Chondrocyte (in vitro differentiated cells): ENCODE results near the gene UBL7. TPM values are rescaled to one million over a fixed set of nuclear protein-coding genes. Genes with fewer than 3 reads are reported as not detected.

ENCODE experiments used
- DNase-seq: peaks from one replicate; pipeline ENCODE4 v3.0.0; 2021; ENCODE audit warnings: mixed read lengths, low spot score
- H3K27ac Mint-ChIP-seq: one replicate; pipeline ENCODE4 v1.8.0; 2021; ENCODE audit warnings: mild to moderate bottlenecking, moderate library complexity, mixed read lengths; ENCODE audit not compliant: unreplicated experiment
- H3K27me3 Mint-ChIP-seq: 2 replicates; pipeline ENCODE4 v1.8.0; 2021; ENCODE audit warnings: low read depth, mixed read lengths
- H3K36me3 Mint-ChIP-seq: 2 replicates; pipeline ENCODE4 v1.8.0; 2021; ENCODE audit warnings: low read depth, mixed read lengths
- H3K4me1 Mint-ChIP-seq: 2 replicates; pipeline ENCODE4 v1.8.0; 2021; ENCODE audit warnings: low read depth, mild to moderate bottlenecking, mixed read lengths
- H3K4me3 Mint-ChIP-seq: one replicate; pipeline ENCODE4 v1.8.0; 2021; ENCODE audit warnings: mild to moderate bottlenecking, moderate library complexity, mixed read lengths; ENCODE audit not compliant: unreplicated experiment
- H3K9me3 Mint-ChIP-seq: 2 replicates; pipeline ENCODE4 v1.8.0; 2021; ENCODE audit warnings: low read depth, mixed read lengths
- CTCF ChIP-seq: fragments of 200-600 bp; sonication (generic); IDR thresholded peaks from 2 replicates; pipeline ENCODE4 v1.5.0; 2021; ENCODE audit warnings: antibody characterized with exemption, mild to moderate bottlenecking, moderate library complexity
- total RNA-seq: library from RNA; stranded (reverse); gene quantifications from 3 replicates; pipeline ENCODE4 v1.2.1, GENCODE V29; 2021

The UBL7 gene
- total RNA-seq, 1 donor from 2014 or later: 30.0 TPM

- Mint-ChIP-seq H3K4me3 (no peak overlapping the region), H3K27me3 (peaks cover 2% of the 10 kb centered on the region), H3K36me3 (no peaks in the 10 kb centered on the region), H3K4me1 (peaks cover 8% of the 10 kb centered on the region), H3K27ac (no peak overlapping the region), H3K9me3 (no peaks in the 10 kb centered on the region)
- TF ChIP-seq CTCF: no peak
- no peak for DNase-seq
These were observed 32.5 kb downstream of the UBL7 start for GRCh38 chr15:74428442-74428787.

- Mint-ChIP-seq H3K36me3 (no peaks in the 10 kb centered on the region), H3K9me3 (no peaks in the 10 kb centered on the region), H3K27ac (no peak overlapping the region), H3K4me1 (peaks cover 14% of the 10 kb centered on the region), H3K4me3 (no peak overlapping the region), H3K27me3 (peaks cover 2% of the 10 kb centered on the region)
- DNase-seq: no peak
- TF ChIP-seq CTCF: no peak
These were observed 33.1 kb downstream of the UBL7 start for GRCh38 chr15:74427607-74428441.

- DNase-seq: no peak
- Mint-ChIP-seq H3K4me1 (peaks cover 15% of the 10 kb centered on the region), H3K27me3 (peaks cover 2% of the 10 kb centered on the region), H3K36me3 (no peaks in the 10 kb centered on the region), H3K27ac (no peak overlapping the region), H3K9me3 (no peaks in the 10 kb centered on the region), H3K4me3 (no peak overlapping the region)
- TF ChIP-seq CTCF: no peak
These were observed 34.3 kb downstream of the UBL7 start for GRCh38 chr15:74426404-74427281.

GRCh38 chr15:74425630-74426029 lies 35.3 kb downstream of the UBL7 start:
- Mint-ChIP-seq H3K27me3 (no peaks in the 10 kb centered on the region), H3K9me3 (no peaks in the 10 kb centered on the region), H3K36me3 (no peaks in the 10 kb centered on the region), H3K4me1 (peaks cover 20% of the 10 kb centered on the region), H3K27ac (no peak overlapping the region), H3K4me3 (no peak overlapping the region)
- DNase-seq: no peak
- TF ChIP-seq CTCF: no peak

GRCh38 chr15:74424901-74425528 lies 35.9 kb downstream of the UBL7 start:
- no peak overlapping the region for H3K27ac Mint-ChIP-seq
- no peak overlapping the region for H3K4me3 Mint-ChIP-seq
- H3K27me3 Mint-ChIP-seq: no peaks in the 10 kb centered on the region
- TF ChIP-seq CTCF: no peak
- H3K4me1 Mint-ChIP-seq: peaks cover 27% of the 10 kb centered on the region
- no peaks in the 10 kb centered on the region for H3K36me3 Mint-ChIP-seq
- no peaks in the 10 kb centered on the region for H3K9me3 Mint-ChIP-seq
- DNase-seq: no peak
